Fibroblast of lung (primary cell): Measurements from ENCODE around the gene ATG4D.

ENCODE experiments used
- EZH2 ChIP-seq: IDR thresholded peaks from 2 replicates; pipeline ENCODE4 v1.5.1; 2012; ENCODE audit warnings: low read length, control low read depth, mild to moderate bottlenecking; ENCODE audit errors: missing control alignments
- TF ChIP-seq, protein P1 (sequence below), 2 donors: IDR thresholded peaks in 1 of 2; conservative IDR thresholded peaks in 1 of 2; 1 replicate in 1 of 2; 2 replicates in 1 of 2; pipeline ENCODE4 v1.5.1; 2011 to 2012; ENCODE audit warnings: low read length in 2 of 2, control low read depth in 1 of 2, inconsistent platforms in 1 of 2, low read depth in 1 of 2, mild to moderate bottlenecking in 1 of 2

DNA sequence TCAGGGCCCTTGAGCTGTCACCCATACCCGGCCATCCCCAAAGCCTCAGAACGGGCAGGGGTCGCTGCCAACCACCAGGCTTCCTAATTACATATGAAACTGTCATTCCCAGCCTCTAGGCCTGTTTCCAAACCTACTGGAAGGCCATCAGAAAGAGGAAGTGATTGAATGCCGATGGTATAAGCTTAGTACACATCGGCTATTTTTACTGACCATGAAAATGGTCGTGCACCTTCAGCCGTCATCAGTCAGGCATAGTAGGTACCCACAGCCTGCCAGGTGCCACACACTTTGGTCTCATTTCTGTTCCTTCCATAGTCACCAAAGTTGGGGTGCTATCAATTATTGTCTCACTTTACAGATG, 11.9 kb downstream of the ATG4D start:
- TF ChIP-seq, protein P1, sequence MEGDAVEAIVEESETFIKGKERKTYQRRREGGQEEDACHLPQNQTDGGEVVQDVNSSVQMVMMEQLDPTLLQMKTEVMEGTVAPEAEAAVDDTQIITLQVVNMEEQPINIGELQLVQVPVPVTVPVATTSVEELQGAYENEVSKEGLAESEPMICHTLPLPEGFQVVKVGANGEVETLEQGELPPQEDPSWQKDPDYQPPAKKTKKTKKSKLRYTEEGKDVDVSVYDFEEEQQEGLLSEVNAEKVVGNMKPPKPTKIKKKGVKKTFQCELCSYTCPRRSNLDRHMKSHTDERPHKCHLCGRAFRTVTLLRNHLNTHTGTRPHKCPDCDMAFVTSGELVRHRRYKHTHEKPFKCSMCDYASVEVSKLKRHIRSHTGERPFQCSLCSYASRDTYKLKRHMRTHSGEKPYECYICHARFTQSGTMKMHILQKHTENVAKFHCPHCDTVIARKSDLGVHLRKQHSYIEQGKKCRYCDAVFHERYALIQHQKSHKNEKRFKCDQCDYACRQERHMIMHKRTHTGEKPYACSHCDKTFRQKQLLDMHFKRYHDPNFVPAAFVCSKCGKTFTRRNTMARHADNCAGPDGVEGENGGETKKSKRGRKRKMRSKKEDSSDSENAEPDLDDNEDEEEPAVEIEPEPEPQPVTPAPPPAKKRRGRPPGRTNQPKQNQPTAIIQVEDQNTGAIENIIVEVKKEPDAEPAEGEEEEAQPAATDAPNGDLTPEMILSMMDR (conservative IDR thresholded peaks at IDR 0.05 in 1 of 2, IDR thresholded peaks at IDR 0.05 in 1 of 2; ENCODE audit: low read depth in 1 of 2, low read length in 2 of 2): no peak
- TF ChIP-seq EZH2: no peak
